ENCODE results near the gene HDDC3. TPM values are rescaled to one million over a fixed set of nuclear protein-coding genes. Genes with fewer than 3 reads are reported as not detected.

HDDC3 gene
- total RNA-seq, 4 donors from 2014 or later = 13.4 to 22.2 (median 17.2) TPM

GRCh38 chr15:90955624-90956273, 23.4 kb upstream of the HDDC3 start:
- ATAC-seq (no peak), DNase-seq (no peak)
- no peaks in the 10 kb centered on the region for H3K27me3 ChIP-seq
- TF ChIP-seq, protein P1, sequence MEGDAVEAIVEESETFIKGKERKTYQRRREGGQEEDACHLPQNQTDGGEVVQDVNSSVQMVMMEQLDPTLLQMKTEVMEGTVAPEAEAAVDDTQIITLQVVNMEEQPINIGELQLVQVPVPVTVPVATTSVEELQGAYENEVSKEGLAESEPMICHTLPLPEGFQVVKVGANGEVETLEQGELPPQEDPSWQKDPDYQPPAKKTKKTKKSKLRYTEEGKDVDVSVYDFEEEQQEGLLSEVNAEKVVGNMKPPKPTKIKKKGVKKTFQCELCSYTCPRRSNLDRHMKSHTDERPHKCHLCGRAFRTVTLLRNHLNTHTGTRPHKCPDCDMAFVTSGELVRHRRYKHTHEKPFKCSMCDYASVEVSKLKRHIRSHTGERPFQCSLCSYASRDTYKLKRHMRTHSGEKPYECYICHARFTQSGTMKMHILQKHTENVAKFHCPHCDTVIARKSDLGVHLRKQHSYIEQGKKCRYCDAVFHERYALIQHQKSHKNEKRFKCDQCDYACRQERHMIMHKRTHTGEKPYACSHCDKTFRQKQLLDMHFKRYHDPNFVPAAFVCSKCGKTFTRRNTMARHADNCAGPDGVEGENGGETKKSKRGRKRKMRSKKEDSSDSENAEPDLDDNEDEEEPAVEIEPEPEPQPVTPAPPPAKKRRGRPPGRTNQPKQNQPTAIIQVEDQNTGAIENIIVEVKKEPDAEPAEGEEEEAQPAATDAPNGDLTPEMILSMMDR (IDR thresholded peaks at IDR 0.05 in 4 of 5, conservative IDR thresholded peaks at IDR 0.05 in 1 of 5) = no peak
- no peak for TF ChIP-seq POLR2A (IDR thresholded peaks at IDR 0.05)
- peaks cover 0 to 32% of the 10 kb centered on the region in 2 donors for H3K36me3 ChIP-seq
- peaks cover 30 to 37% of the 10 kb centered on the region in 2 donors for H3K4me1 ChIP-seq
- intact Hi-C loops (cut with DNase I; ENCODE audit: low total_unique reads) (loop anchor here (1.0 to 2.0 kb wide), 4 partner anchors 67 to 315 kb away; partner anchors contain the start of gene VPS33B), in situ Hi-C loops (cut with MboI; ENCODE audit: low sequenced_read_pairs in 4 of 4) (loop anchor here (10.0 to 25.0 kb wide), 4 partner anchors 89 to 319 kb away; no protein-coding TSS in a partner anchor)
- peak overlapping the region; percentile 94 to 97 (median 94) for H3K27ac ChIP-seq
- H3K4me3 ChIP-seq = peak overlapping the region; percentile 72 to 88 (median 83)
- H3K9me3 ChIP-seq = no peaks in the 10 kb centered on the region

- DNase-seq = peak; percentile 96 to 97
- in situ Hi-C loops (cut with MboI; ENCODE audit: low sequenced_read_pairs in 4 of 4) (loop anchor here (10.0 to 25.0 kb wide), 4 partner anchors 90 to 320 kb away; no protein-coding TSS in a partner anchor), intact Hi-C loops (cut with DNase I; ENCODE audit: low total_unique reads) (loop anchor here (1.0 to 2.0 kb wide), 3 partner anchors 39 to 309 kb away; partner anchors contain the start of genes PRC1 and VPS33B)
- peaks cover 28 to 29% of the 10 kb centered on the region in 2 donors for H3K4me1 ChIP-seq
- TF ChIP-seq, protein P1 (IDR thresholded peaks at IDR 0.05 in 4 of 5, conservative IDR thresholded peaks at IDR 0.05 in 1 of 5) = peak in 1 of 5 experiments; percentile 5
- TF ChIP-seq POLR2A (IDR thresholded peaks at IDR 0.05) = peak; percentile 79 to 83
- H3K27ac ChIP-seq = peak within 1 kb of the TSS; percentile 94 to 97 (median 94)
- H3K36me3 ChIP-seq = peaks cover 0 to 40% of the 10 kb centered on the region in 2 donors
- H3K4me3 ChIP-seq = peak within 1 kb of the TSS; percentile 72 to 88 (median 83)
- peak; percentile 93 for ATAC-seq
- H3K27me3 ChIP-seq = no peaks in the 10 kb centered on the region
- no peaks in the 10 kb centered on the region for H3K9me3 ChIP-seq
Observed at GRCh38 chr15:90954712-90955623, 22.6 kb upstream of the HDDC3 start, which contains the start of gene RCCD1. Gene RCCD1, plus strand, starts transcription at chr15:90954884. Its CDS starts 1,851 bp downstream, at chr15:90956735.

DNA sequence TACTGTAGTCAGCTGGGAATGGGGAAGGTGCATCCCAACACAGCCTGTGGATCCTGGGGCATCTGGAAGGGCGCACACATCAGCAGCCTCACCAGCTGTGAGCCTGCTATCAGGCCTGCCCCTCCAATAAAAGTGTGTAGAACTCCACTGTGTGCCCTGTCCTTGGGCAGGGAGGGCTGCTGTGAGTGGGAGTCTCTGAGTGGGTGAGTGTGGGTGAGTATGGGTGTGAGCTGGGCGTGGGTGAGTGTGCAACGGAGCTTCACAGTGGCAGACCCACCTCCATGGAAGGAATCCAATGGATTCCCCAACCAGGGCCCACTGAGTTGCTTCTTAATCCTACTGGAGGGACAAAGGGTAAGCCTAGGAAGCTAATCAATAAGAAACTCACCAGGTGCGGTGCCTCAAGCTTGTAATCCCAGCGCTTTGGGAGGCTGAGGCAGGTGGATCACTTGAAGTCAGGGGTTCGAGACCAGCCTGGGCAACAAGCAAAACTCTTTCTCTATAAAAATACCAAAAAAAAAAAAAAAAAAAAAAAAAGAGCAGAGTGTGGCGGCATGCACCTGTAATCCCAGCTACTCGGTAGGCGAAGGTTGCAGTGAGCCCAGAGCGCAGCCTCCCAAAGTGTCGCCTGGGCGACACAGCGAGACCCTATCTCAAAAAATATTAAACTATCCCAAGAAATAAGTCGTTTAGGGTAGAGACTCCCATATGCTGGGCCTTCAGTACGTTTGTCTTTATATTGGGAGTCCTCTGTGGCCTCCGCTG, 21.8 kb upstream of the HDDC3 start:
- TF ChIP-seq POLR2A (IDR thresholded peaks at IDR 0.05) = no peak
- TF ChIP-seq, protein P1 (IDR thresholded peaks at IDR 0.05 in 4 of 5, conservative IDR thresholded peaks at IDR 0.05 in 1 of 5) = no peak
- peaks cover 0 to 48% of the 10 kb centered on the region in 2 donors for H3K36me3 ChIP-seq
- H3K4me3 ChIP-seq = peak overlapping the region; percentile 72 to 88 (median 83)
- H3K27ac ChIP-seq = peak overlapping the region; percentile 94 to 97 (median 94)
- no peaks in the 10 kb centered on the region for H3K9me3 ChIP-seq
- ATAC-seq (no peak), DNase-seq (no peak)
- intact Hi-C loops (cut with DNase I; ENCODE audit: low total_unique reads) = loop anchor here (1.0 to 2.0 kb wide), 2 partner anchors 40 to 69 kb away; partner anchors contain the start of genes PRC1 and VPS33B
- in situ Hi-C loops (cut with MboI; ENCODE audit: low sequenced_read_pairs in 4 of 4) = loop anchor here (10.0 to 25.0 kb wide), 4 partner anchors 91 to 321 kb away; no protein-coding TSS in a partner anchor
- peaks cover 23 to 25% of the 10 kb centered on the region in 2 donors for H3K4me1 ChIP-seq
- no peaks in the 10 kb centered on the region for H3K27me3 ChIP-seq

Data from gastrocnemius medialis (tissue), 4 donors.